ENCODE results near the gene PAQR5.

The PAQR5 gene

DNA sequence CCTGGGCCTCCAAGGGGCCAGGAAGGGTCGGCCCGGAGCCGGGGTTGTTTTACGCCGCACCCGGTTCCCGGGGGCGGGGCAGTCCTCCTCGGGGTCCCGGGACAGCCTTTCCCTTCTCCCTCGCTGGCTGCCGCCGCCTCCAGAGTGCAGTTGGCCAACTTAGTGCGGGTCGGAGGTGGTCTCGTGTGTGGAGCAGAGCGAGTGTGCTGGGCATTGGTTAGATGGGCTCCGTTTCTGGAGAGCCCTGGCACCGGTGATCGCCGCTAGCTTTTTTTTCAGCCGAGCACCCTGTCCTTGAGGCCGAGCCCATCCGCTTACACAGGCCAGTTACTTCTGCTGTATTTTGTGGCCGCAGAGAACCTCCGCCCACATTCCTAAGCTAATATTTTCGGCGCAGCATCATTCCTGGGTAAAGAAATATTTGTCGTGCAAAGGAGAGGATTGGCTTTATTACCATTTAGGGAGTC lies 116.0 kb downstream of the PAQR5 start:
- Histone ChIP-seq H3K4me3 (ENCODE audit: low read length) (peak overlapping the region; percentile 83), H3K9me3 (ENCODE audit: control insufficient read depth, low read length) (no peaks in the 10 kb centered on the region), H3K27me3 (replicated peaks; ENCODE audit: control insufficient read depth, insufficient read depth, low read length) (no peaks in the 10 kb centered on the region), H3K9ac (ENCODE audit: low read length) (peak overlapping the region; percentile 88), H3K36me3 (ENCODE audit: control insufficient read depth, insufficient read depth, low read length, severe bottlenecking) (no peaks in the 10 kb centered on the region), H3K4me1 (ENCODE audit: control insufficient read depth, insufficient read depth, low read length) (peaks cover 11% of the 10 kb centered on the region)
- DNase-seq (ENCODE audit: low read depth) = peak; percentile 93

- Histone ChIP-seq H3K4me3 (ENCODE audit: low read length) (peak overlapping the region; percentile 83), H3K4me1 (ENCODE audit: control insufficient read depth, insufficient read depth, low read length) (peaks cover 11% of the 10 kb centered on the region), H3K36me3 (ENCODE audit: control insufficient read depth, insufficient read depth, low read length, severe bottlenecking) (no peaks in the 10 kb centered on the region), H3K9me3 (ENCODE audit: control insufficient read depth, low read length) (no peaks in the 10 kb centered on the region), H3K9ac (ENCODE audit: low read length) (peak overlapping the region; percentile 88), H3K27me3 (replicated peaks; ENCODE audit: control insufficient read depth, insufficient read depth, low read length) (no peaks in the 10 kb centered on the region)
- peak; percentile 14 for DNase-seq (ENCODE audit: low read depth)
Observed at GRCh38 chr15:69415381-69415780, 116.7 kb downstream of the PAQR5 start.

DNA sequence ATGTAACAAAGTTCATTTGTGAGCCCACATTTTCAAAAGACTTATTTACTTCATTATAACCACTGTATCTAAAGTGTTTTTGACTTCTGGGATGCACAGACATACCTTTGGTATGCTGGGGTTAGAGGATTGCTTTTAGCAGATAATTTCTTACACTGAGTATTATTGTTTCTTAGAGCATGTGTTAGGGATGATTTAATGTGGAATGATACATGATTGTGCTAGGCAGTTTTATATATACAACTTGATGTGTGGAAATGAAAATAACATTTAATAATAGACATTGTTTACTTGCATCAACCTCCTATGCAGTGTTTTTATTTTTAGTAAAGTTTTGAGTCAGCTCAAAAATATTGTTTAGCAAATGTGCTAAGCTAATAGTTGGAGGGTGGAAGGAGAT lies 118.9 kb downstream of the PAQR5 start:
- Histone ChIP-seq H3K4me1 (ENCODE audit: control insufficient read depth, insufficient read depth, low read length) (peaks cover 11% of the 10 kb centered on the region), H3K27me3 (replicated peaks; ENCODE audit: control insufficient read depth, insufficient read depth, low read length) (no peaks in the 10 kb centered on the region), H3K4me3 (ENCODE audit: low read length) (no peak overlapping the region), H3K9ac (ENCODE audit: low read length) (no peak overlapping the region), H3K36me3 (ENCODE audit: control insufficient read depth, insufficient read depth, low read length, severe bottlenecking) (no peaks in the 10 kb centered on the region), H3K9me3 (ENCODE audit: control insufficient read depth, low read length) (no peaks in the 10 kb centered on the region)
- DNase-seq (ENCODE audit: low read depth) = peak; percentile 25

GRCh38 chr15:69421498-69421897 lies 122.8 kb downstream of the PAQR5 start:
- H3K36me3 ChIP-seq (ENCODE audit: control insufficient read depth, insufficient read depth, low read length, severe bottlenecking) = no peaks in the 10 kb centered on the region
- no peak overlapping the region for H3K4me3 ChIP-seq (ENCODE audit: low read length)
- no peak for DNase-seq (ENCODE audit: low read depth)
- H3K27me3 ChIP-seq (replicated peaks; ENCODE audit: control insufficient read depth, insufficient read depth, low read length) = no peaks in the 10 kb centered on the region
- H3K9ac ChIP-seq (ENCODE audit: low read length) = no peak overlapping the region
- H3K4me1 ChIP-seq (ENCODE audit: control insufficient read depth, insufficient read depth, low read length) = no peaks in the 10 kb centered on the region
- no peaks in the 10 kb centered on the region for H3K9me3 ChIP-seq (ENCODE audit: control insufficient read depth, low read length)

DNA sequence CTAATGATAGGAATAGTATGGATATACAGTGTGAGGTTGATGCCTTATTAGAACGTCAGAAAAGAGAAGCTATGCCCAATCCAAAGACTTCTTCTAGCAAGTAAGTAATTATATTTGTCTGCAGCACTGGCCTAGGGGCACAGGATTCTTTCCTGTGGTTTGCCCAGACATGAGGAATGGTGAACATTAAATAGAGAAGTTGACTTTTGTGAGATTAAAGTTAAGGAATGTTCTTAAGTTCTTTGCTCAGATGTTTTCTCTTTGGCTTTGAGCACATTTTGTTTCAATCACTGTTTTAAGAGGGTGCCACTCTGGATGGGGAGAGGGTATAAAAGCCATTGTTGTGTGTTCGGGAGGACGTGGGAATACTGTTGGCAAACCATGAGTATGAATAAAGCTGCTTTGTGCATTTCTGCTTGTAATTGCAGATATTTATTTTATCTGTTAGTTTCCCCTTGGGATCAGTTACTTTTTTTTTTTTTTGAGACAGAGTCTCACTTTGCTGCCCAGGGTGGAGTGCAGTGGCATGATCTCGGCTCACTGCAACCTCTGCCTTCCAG lies 123.7 kb downstream of the PAQR5 start:
- Histone ChIP-seq H3K36me3 (ENCODE audit: control insufficient read depth, insufficient read depth, low read length, severe bottlenecking) (no peaks in the 10 kb centered on the region), H3K4me3 (ENCODE audit: low read length) (no peak overlapping the region), H3K9me3 (ENCODE audit: control insufficient read depth, low read length) (no peaks in the 10 kb centered on the region), H3K27me3 (replicated peaks; ENCODE audit: control insufficient read depth, insufficient read depth, low read length) (no peaks in the 10 kb centered on the region), H3K9ac (ENCODE audit: low read length) (no peak overlapping the region), H3K4me1 (ENCODE audit: control insufficient read depth, insufficient read depth, low read length) (no peaks in the 10 kb centered on the region)
- peak; percentile 66 for DNase-seq (ENCODE audit: low read depth)

- Histone ChIP-seq H3K4me3 (ENCODE audit: low read length) (no peak overlapping the region), H3K27me3 (replicated peaks; ENCODE audit: control insufficient read depth, insufficient read depth, low read length) (no peaks in the 10 kb centered on the region), H3K9me3 (ENCODE audit: control insufficient read depth, low read length) (no peaks in the 10 kb centered on the region), H3K9ac (ENCODE audit: low read length) (no peak overlapping the region), H3K36me3 (ENCODE audit: control insufficient read depth, insufficient read depth, low read length, severe bottlenecking) (no peaks in the 10 kb centered on the region), H3K4me1 (ENCODE audit: control insufficient read depth, insufficient read depth, low read length) (no peaks in the 10 kb centered on the region)
- no peak for DNase-seq (ENCODE audit: low read depth)
Observed at GRCh38 chr15:69424001-69424400, 125.3 kb downstream of the PAQR5 start.

DNA sequence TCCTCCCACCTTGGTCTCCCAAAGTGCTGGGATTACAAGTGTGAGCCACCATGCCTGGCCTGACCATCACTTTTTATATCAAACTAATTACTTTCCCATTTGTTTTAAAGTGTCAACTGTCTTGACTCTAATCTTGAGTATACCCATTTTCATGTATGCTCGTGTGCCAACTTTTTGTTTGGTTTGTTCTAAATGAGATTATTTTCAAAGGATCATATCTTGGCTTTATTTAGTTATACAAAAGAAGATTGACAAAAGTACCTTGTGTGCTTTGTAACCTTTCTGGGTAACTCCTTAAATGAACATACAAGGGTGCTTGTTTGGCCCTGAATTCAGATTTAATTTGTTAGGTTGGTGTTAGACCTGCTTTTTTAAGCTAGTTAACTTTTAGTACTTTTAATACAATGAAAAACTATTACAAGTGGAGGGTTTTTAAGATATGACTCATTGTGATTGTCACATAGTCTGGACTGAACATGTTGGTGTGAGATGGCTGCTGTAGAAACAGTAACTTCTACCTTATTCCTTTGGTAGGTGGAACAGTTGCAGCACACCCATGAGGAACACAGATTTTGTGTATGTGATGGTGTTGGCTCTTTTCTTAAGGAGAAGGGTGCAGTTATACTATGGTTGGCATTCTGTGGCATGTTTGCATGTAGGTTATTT lies 126.2 kb downstream of the PAQR5 start:
- no peak overlapping the region for H3K4me3 ChIP-seq (ENCODE audit: low read length)
- peak; percentile 27 for DNase-seq (ENCODE audit: low read depth)
- no peaks in the 10 kb centered on the region for H3K9me3 ChIP-seq (ENCODE audit: control insufficient read depth, low read length)
- no peak overlapping the region for H3K9ac ChIP-seq (ENCODE audit: low read length)
- H3K36me3 ChIP-seq (ENCODE audit: control insufficient read depth, insufficient read depth, low read length, severe bottlenecking) = no peaks in the 10 kb centered on the region
- no peaks in the 10 kb centered on the region for H3K27me3 ChIP-seq (replicated peaks; ENCODE audit: control insufficient read depth, insufficient read depth, low read length)
- no peaks in the 10 kb centered on the region for H3K4me1 ChIP-seq (ENCODE audit: control insufficient read depth, insufficient read depth, low read length)

GRCh38 chr15:69433831-69434230 lies 135.1 kb downstream of the PAQR5 start:
- peaks cover 8% of the 10 kb centered on the region for H3K4me1 ChIP-seq (ENCODE audit: control insufficient read depth, insufficient read depth, low read length)
- H3K4me3 ChIP-seq (ENCODE audit: low read length) = no peak overlapping the region
- H3K27me3 ChIP-seq (replicated peaks; ENCODE audit: control insufficient read depth, insufficient read depth, low read length) = no peaks in the 10 kb centered on the region
- no peaks in the 10 kb centered on the region for H3K36me3 ChIP-seq (ENCODE audit: control insufficient read depth, insufficient read depth, low read length, severe bottlenecking)
- H3K9me3 ChIP-seq (ENCODE audit: control insufficient read depth, low read length) = no peaks in the 10 kb centered on the region
- no peak overlapping the region for H3K9ac ChIP-seq (ENCODE audit: low read length)
- DNase-seq (ENCODE audit: low read depth) = no peak

- no peak overlapping the region for H3K9ac ChIP-seq (ENCODE audit: low read length)
- no peak overlapping the region for H3K4me3 ChIP-seq (ENCODE audit: low read length)
- H3K27me3 ChIP-seq (replicated peaks; ENCODE audit: control insufficient read depth, insufficient read depth, low read length) = no peaks in the 10 kb centered on the region
- no peaks in the 10 kb centered on the region for H3K9me3 ChIP-seq (ENCODE audit: control insufficient read depth, low read length)
- peaks cover 8% of the 10 kb centered on the region for H3K4me1 ChIP-seq (ENCODE audit: control insufficient read depth, insufficient read depth, low read length)
- H3K36me3 ChIP-seq (ENCODE audit: control insufficient read depth, insufficient read depth, low read length, severe bottlenecking) = no peaks in the 10 kb centered on the region
- DNase-seq (ENCODE audit: low read depth) = no peak
Observed at GRCh38 chr15:69434238-69434637, 135.5 kb downstream of the PAQR5 start.

GRCh38 chr15:69434679-69435078 lies 136.0 kb downstream of the PAQR5 start:
- Histone ChIP-seq H3K27me3 (replicated peaks; ENCODE audit: control insufficient read depth, insufficient read depth, low read length) (no peaks in the 10 kb centered on the region), H3K4me3 (ENCODE audit: low read length) (no peak overlapping the region), H3K9me3 (ENCODE audit: control insufficient read depth, low read length) (no peaks in the 10 kb centered on the region), H3K4me1 (ENCODE audit: control insufficient read depth, insufficient read depth, low read length) (peaks cover 8% of the 10 kb centered on the region), H3K36me3 (ENCODE audit: control insufficient read depth, insufficient read depth, low read length, severe bottlenecking) (no peaks in the 10 kb centered on the region), H3K9ac (ENCODE audit: low read length) (no peak overlapping the region)
- DNase-seq (ENCODE audit: low read depth) = no peak

GRCh38 chr15:69435985-69436384 lies 137.3 kb downstream of the PAQR5 start:
- Histone ChIP-seq H3K9ac (ENCODE audit: low read length) (no peak overlapping the region), H3K9me3 (ENCODE audit: control insufficient read depth, low read length) (no peaks in the 10 kb centered on the region), H3K27me3 (replicated peaks; ENCODE audit: control insufficient read depth, insufficient read depth, low read length) (no peaks in the 10 kb centered on the region), H3K36me3 (ENCODE audit: control insufficient read depth, insufficient read depth, low read length, severe bottlenecking) (no peaks in the 10 kb centered on the region), H3K4me3 (ENCODE audit: low read length) (no peak overlapping the region), H3K4me1 (ENCODE audit: control insufficient read depth, insufficient read depth, low read length) (peaks cover 8% of the 10 kb centered on the region)
- DNase-seq (ENCODE audit: low read depth) = no peak

DNA sequence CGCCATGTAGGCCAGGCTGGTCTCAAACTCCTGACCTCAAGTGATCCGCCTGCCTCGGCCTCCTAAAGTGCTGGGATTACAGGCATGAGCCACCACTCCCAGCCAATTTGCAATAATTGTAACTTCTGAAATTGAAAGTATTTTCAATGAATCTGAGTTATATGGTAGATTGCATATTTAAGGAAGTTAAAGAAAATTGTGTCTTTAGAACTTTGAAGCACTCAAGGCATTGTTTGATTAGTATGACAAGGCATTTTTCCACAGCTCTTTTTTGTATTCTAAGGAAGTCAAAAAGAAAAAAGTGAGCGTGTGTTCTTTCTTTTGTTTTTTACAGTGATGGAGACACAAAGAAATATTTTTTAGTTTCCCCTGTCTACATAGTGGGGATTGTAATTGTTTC lies 138.2 kb downstream of the PAQR5 start:
- no peaks in the 10 kb centered on the region for H3K27me3 ChIP-seq (replicated peaks; ENCODE audit: control insufficient read depth, insufficient read depth, low read length)
- no peak overlapping the region for H3K9ac ChIP-seq (ENCODE audit: low read length)
- H3K4me3 ChIP-seq (ENCODE audit: low read length) = no peak overlapping the region
- no peaks in the 10 kb centered on the region for H3K9me3 ChIP-seq (ENCODE audit: control insufficient read depth, low read length)
- no peaks in the 10 kb centered on the region for H3K36me3 ChIP-seq (ENCODE audit: control insufficient read depth, insufficient read depth, low read length, severe bottlenecking)
- DNase-seq (ENCODE audit: low read depth) = no peak
- H3K4me1 ChIP-seq (ENCODE audit: control insufficient read depth, insufficient read depth, low read length) = peaks cover 8% of the 10 kb centered on the region

Measured in adipocyte (in vitro differentiated cells).